ENCODE results near the gene PTPN3.

PTPN3 gene

DNA sequence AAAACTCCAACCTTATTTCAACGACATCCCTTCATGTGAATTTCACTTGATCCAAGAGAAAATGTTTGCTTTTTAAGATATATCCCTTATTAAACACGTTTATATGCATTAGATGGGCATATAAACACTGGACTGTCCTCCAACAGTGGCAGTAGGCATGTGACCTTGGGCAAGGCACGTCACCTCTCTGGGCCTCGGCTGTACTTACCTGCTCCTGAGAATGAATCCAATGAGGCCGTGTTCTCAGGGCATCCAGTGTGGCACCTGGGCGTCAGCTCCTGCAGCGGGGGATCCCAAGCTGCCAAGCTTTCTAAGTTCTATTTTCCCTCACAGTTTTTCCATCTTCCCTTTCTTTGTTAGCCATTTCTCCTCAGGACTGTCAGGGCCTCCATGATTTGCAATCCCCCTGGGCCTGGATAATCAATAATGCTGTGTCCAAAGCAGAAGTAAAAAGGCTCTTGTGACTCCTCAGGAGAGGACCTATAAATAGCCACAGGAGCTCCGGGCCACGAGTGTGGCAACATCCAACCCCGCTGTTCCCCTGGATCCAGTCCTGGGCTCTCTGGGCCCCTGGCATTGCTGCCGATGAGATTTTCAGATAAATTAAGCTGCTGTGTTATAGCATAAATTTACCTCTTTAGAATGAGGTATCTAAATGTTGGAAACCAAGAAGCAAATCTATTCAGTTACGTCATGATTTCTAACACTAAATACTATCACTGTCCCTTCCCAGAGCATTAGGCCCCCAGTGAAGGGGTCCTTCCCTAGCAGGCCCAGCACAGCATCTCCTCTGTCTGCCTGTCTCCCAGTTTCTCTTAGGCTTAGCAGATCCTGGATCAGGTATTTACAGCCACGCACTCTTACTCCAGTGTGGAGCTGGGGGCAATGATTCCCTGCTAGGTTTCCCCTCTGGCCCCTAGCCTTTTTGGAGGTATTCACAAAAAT is 76.8 kb downstream of the PTPN3 start:
- no peak for DNase-seq (ENCODE audit: low spot score)

DNA sequence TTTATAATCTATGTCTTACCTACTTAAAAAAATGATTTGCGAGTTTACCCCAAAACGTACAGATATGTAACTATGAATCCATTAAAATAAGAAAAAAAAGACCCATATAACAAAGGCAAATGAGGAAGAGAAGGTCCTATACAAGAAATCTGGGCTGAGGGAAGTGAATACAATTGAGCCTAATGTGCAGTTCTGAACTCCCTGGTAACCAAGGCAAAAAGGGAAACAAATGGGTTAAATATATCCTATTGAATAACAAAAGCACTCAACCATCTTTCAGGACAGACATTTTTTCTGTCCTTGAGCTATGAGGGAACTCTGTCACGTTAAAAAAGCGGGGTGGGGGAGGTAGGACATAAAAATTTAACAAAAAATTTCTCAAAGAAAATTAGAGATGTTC is 78.6 kb downstream of the PTPN3 start:
- DNase-seq (ENCODE audit: low spot score), result no peak

DNA sequence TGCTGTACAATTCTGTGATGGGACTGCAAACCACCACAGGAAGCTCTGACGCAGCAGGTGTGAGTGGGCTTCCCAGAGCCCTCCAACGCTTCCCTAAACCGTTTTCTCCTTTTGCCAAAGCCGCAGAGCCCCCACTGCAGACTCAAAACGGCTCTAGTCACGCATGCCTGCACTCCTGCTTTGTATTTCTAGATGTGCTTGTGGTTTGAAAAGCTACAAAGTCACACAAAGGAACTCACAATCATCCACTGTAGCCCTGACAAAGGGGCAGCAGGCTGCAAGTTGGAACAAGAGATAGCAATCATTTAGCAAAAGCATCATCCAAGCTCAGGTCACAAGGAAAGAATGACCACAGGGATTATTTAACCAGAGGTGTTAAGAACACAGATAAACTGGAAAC is 79.3 kb downstream of the PTPN3 start:
- no peak for DNase-seq (ENCODE audit: low spot score)

DNA sequence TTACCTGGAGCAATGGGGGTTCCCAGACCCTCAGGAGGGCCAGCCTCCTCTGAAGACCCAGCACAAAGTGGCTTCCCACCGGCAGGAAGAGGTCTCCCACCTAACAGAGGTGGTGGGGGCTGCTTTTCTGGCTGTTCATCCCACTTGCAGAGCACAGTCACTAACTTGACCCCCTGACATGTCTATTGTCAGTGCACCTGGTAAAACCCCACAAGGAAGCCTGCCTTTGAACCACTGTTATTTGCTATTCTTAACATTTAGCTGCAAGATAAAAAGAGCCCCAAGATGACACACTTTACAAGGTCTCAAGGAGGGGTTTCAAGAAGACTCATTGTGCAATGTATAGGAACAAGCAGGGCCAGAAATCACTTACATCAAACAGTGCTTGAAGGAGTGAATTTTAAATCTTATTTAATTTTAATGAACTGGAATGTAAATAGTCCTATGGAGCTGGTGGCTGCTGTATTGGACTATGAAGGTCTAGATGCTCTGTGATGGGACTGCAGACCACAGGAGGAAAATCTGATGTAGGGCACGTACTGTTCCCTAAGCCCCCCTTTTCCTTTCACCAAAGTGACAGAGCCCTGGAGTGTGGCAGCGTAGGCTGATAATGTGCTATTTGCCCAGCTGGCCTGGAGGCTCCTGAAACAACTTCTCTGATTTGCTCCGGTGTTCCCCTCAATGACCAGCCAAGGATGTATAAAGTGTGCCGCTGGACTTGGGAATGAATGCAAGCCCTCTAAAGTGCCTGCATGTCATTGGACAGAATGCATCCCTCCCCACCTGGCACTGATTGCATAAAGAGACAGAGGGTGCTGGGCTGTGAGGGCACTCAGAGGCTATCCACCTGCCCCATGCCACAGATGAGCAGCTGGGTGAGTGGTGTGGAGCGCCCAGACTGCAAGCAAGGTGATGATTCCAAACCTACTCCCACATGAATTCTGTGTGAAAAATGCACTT is 80.2 kb downstream of the PTPN3 start:
- DNase-seq (ENCODE audit: low spot score), result no peak

DNA sequence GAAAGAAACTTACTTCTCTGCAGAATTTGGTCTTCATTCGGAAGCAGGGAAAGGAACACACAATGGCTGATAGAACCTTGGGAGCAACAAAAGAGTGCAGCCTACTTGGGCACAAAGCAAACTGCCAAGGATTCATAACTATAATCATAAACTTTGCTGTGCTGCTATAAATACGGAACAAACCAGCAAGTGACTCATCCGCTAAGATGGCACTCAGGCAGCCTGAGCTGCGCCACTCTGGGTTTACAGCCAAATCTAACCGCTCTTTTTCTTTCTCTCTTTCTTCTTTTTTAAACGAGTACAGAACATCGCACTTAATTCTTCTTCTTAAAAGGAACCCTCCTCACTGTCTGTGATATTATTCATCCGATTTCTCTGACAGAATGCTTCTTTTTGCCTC is 81.1 kb downstream of the PTPN3 start:
- DNase-seq (ENCODE audit: low spot score), result no peak

DNA sequence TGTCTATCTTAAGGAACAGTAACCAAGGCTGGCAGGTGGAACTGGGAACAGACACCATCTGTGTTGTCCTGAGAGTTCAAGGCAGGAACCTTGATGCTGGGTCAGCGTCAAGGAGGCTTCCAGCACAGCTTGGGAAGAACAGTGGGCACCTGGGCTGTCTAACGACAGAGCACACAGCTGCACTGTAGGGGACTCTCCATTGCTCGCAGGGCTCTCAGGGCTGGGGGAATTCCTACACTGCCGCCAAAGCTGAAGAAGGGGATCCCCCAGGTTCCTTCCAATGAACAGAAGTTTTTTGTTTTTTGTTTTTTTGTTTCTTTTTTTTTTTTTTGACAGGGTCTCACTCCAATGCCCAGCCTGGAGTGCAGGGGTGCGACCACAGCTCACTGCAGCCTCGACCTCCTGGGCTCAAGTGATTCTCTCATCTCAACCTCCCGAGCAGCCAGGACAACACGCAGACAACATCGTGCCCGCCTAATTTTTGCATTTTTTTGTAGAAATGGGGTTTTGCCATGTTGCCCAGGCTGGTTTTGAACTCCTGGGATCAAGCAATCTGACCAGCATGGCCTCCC is 81.9 kb downstream of the PTPN3 start:
- no peak for DNase-seq (ENCODE audit: low spot score)

DNA sequence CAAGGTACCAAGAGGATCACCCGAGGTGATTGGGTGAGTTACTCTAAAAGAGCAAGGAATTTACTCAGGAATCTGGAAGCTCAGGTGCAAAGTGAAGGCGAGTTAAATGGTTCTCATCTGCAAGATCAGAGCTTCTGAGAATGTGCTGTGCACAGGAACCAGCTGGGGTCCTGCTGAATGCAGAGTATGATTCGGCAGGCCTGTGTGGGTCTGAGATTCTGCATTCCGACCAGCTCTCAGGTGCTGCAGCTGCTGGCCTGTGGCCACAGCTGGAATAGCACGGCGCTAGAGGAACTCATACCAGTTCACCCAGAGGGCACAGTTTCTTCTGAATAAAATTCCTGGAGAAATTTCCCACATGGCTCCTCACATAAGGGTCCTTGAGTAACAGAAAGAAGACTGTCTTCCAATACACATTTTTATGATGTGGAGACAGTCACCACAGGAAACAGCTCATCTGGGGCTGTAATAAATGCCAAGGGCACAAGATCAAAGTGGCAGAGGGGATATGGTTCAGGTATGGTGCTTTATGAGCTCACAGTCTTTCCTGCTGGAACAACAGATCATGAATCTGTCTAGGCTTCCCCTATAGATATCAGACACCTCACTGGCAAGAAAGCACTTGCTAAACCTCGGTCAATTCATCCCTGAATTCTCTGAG is 83.9 kb downstream of the PTPN3 start:
- no peak for DNase-seq (ENCODE audit: low spot score)

DNA sequence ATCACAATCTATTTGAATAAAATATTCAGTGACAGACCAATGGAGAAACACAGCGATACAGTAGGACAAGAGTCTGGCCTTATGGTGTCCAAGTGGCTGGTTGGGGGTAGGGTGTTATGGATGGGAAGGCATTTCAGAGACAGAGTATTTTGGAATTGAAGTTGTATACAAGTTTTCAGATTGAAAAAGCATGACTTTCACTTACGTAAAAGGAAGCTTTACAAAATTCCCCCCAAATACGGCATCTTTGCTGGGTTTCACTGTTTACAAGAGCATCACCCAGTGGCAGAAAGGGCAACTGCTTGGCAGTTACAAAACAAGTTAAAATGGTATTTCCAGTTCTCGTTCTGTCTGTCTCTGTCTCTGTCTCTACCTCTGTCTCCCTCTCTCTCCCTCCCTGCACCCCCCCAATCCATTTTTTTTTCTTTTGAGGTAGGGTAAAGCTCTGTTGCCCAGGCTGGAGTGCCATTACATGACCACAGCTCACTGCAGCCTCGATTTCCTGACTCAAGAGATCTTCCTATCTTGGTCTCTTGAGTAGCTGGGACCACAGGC is 86.2 kb downstream of the PTPN3 start:
- peak; percentile 15 for DNase-seq (ENCODE audit: low spot score)

DNA sequence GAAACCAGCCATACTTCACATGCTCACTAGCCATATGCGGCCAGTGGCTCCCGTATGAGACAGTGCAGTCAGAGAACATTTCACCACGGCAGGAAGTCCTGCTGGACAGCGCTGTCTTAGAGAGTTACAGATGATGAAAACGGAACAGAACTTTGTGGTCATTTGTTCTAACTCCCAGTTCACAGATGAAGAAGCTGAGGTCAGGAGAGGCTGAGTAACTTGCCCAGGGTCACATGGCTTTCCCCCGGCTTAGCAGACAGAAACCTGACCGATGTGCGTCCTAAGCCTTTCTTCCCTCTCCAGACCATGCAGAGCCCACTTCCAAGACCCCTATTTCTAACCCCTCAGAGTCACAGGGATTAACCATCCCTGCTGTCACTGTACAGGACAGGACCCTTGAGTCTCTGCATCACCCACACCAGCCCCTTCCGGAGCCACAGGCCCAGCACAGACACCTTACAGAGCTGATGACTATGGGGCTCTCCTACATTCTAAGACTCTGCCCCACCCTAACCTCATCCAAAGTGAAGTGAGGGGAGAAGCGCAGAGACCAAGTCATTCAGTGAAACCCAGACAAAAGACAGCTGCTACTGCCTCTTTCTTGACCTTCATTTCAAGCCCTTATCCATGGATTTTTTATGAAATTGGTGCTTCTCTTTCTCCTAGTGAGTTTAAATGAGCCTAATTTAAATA is 86.9 kb downstream of the PTPN3 start:
- DNase-seq (ENCODE audit: low spot score), result no peak

DNA sequence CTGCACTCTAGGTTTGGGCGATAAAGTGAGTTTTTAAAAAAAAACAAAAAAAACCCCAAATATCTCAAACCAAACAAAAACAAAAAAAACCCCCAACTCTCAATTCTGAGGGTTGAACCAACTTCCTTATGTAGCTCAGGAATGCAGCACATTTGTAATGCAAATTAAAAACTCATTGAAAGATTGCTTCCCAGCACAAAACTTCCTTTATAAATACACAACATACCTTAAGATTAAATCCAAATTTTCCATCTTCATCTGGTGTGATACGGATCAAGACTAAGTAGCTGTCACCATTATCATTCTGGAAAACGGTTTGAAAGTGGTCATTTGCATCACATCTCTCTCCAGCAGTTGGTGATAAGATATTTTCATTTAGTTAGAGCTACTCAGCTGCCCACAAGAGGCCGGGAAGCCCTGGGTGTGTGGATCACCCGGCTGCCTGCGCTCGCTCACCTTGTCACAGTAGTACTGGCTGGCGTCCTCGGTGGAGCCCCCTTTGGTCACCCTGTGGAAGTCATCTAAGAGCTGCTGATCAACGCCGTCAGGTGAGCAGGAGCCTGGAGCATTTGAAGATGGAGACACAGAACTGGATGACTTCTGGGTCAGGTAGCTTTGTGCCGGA is 88.2 kb downstream of the PTPN3 start:
- no peak for DNase-seq (ENCODE audit: low spot score)

DNA sequence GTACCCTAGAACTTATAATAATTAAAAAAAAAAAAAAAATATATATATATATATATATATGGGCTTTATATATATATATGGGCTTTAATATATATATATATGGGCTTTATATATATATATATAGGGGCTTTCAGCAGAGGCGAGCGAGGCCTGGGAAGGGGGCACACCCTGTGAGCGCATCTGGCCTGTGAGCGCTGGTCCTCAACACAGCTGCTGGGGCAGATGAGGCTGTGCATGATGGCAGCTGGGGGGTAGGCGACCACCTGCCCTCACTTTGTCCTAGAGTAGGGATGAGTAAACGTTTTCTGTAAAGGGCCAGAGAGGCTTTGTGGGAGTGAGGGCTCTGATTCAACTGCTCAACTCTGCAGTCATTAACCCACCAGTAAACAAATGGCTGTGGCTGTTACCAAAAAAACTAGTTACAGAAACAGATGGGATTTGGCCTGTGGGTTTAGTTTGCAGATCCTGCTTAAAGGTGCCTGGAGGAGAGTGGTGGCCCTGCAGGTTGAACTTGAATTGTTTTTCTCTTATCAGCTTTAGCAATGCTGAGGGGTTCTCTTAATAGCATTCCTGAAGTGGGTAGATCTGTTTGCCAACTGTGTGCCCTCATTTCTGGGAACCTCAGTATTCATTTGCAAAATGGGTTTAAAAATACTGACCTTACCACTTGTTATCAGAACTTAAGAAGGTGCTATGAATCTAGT is 89.2 kb downstream of the PTPN3 start:
- no peak for DNase-seq (ENCODE audit: low spot score)

DNA sequence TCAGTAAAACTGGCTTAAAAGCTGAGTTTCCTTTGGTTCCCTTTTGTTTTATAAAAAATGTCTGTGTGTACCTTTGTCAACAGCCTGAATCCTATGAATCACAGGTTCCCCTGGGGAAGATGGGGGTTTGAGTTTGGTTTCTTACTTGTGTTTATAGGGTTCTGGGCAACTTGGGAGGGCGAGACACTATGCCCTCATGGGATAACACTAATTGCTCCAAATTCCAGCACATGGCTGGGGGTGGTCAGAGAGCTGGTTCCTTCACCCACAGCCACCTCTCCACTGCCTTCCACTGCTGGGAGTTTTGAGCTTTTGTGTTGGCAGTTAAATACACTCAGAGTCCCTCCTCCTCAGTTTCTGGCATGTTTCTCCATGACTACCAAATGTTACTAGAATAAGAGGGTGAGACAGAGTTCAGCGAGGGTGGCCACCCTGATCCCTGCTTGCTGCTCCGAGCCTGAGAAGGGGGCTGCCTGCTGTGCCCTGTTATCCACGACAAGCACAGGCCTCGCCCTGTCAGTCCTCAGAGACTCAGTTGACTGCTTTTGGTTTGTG is 94.3 kb downstream of the PTPN3 start:
- DNase-seq (ENCODE audit: low spot score), result no peak

DNA sequence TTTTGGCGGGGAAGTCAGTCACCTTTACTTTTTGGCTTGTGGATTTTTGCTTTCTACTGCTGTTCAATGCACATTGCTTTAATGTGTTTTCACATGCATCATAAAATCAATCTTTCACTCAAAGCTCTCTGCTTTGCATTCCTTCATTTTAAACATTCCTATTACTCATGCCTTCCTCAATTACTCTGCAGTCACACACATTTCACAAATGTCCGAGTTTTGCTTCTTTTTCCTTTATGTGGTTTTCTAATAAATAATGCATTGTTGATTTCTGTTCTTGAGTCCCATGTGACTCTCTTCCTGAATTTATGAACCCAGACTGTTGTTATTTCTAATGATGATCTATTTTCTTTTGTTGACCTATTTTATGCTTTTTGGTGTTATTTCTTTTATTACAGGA is 95.0 kb downstream of the PTPN3 start:
- no peak for DNase-seq (ENCODE audit: low spot score)

DNA sequence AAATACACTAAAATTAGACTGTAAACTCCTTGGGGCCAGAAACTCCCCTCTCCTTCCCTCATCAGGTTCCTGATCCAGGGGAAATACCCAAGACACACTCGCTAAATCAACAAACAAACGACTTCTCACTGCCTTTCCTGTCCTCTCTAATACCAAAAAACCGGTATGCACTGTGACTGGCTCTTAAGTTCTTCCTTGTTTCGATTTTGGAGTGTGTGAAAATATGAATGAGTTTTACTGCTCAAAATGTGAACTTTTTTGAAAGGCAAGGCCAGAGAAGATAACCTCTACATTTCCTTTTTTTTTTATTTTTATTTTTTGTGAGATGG is 96.2 kb downstream of the PTPN3 start:
- no peak for DNase-seq (ENCODE audit: low spot score)

DNA sequence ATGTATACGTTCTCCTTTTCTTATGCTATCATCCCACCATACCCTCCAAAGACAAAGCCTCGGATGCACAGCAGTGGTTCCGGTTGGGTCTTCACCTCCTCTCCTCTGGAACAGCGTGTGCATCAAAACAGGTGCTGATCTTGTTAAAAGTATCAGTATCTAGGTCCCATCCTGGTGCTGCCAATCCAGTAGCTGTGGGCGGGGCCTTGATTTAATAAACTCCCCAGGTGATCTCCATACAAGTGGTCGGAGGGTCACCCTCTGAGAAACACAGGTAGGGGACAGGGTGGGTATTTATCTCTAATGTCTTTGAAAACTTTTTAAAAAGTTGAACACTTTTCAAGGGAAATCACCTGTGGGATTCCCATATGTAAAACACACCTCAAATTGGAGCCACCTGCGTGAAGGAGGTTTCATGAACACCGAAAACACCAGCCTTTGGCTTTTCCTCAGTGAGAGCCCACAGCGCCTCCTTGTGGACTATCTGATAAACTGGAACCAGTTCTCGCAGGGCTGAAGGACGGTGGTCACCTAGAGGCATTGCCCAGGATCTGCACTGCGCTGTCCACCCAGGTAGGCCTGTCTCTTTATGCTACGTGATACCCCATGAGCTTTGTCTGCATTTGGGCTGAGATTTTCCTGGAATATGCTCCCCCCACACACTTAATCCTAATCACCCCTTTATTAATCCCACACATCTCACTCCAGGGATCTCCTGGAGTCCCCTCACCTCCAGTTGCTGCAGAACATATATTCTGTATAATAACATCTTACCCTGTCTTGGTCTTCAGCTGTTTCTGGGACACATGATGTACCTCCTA is 96.7 kb downstream of the PTPN3 start:
- DNase-seq (ENCODE audit: low spot score), result peak; percentile 43

DNA sequence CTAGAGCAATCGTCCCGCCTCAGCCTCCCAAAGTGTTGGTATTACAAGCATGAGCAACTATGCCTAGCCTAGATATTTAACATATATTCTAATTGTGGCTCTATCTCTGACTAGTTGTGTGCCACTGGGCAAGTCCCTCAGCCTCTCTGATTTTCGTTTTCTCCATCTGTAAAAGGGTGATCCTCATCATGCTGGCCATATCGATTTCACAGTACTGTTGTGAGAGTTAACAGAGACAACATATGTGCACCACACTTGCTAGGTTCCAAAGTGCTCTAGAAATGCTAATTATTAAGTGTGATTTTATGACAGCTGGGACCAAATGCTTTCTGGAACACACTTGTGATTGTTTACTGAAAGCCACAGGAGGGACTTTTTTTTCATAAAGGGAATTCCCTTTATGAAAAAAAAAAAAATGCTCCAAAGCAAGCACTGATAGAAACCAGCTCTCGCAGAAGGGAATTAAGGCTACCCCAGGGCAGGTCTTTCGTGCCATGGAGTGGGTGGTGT is 98.8 kb downstream of the PTPN3 start:
- DNase-seq (ENCODE audit: low spot score), result no peak

DNA sequence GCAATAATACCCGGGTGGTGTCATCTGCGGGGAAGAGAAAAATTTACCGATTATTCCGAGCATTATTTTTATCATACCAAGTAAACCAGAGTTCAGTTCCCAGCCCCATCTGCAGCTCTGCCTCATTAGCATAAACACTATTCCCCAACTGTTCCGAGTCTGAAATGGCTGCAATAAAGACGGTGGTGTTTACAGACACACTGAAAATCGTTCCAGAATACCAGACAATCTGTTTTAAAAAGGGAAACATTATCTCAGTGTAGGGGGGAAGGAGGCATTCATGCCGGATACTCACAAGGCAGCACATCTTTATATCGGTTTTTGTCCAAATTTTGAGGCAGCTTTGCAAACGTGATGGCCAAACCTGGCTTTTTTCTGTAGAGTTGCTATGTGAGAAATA is 106.9 kb downstream of the PTPN3 start:
- no peak for DNase-seq (ENCODE audit: low spot score)

DNA sequence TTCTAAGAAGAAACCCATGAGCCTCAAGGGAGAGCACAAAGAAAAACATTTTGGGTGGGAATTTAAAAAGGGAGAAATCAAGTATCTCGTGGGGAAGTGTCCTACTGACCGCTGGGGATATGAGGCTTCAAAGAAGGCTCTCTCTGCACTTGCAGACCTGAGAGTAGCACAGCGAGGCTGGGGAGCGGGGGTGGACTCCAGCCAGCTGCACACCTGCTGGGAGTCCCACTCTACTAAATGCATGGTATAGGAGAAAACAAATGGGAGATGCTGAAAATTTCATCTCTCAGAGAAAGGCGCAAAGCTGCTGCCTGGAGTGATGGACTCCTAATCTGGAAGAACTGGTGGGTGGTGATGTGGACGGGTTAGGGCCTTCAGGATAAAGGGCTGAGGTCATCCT is 110.3 kb downstream of the PTPN3 start:
- no peak for DNase-seq (ENCODE audit: low spot score)

DNA sequence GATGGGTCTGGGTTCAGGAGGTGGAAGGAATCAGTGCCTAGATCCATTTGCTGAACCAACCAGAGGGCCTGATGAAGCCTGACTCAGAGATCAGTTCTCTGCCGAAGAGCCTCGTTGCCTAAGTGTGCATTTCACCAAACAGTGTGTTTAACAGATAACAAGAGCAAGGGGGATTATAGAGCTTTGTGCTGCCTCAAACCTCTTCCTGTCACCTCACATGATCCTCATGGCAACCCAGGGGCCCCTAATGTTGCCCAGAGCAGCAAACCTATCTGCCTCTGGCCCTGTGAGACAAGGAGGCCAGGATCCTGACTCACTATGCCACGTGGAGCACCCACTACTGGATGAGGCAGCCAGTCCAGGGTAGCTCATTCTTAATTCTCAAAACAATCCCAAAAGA is 110.9 kb downstream of the PTPN3 start:
- no peak for DNase-seq (ENCODE audit: low spot score)
